Fibroblast of mammary gland (primary cell): ENCODE measurements around the gene RPL27A.

Experiments
- DNase-seq: peaks from one replicate; pipeline ENCODE4 v3.0.0-alpha.2; 2010; ENCODE audit warnings: low read depth
- H3K4me3 ChIP-seq: 2 replicates; pipeline ENCODE4 v1.5.1; 2011; ENCODE audit warnings: low read depth, mild to moderate bottlenecking, low read length, moderate library complexity; ENCODE audit not compliant: control insufficient read depth
- CTCF ChIP-seq: conservative IDR thresholded peaks from 2 replicates; pipeline ENCODE4 v1.5.1; 2011; ENCODE audit warnings: low read depth, low read length, inconsistent platforms; ENCODE audit not compliant: control insufficient read depth, insufficient read depth

RPL27A gene

GRCh38 chr11:8730697-8731020 is 48.1 kb downstream of the RPL27A start:
- no peak for TF ChIP-seq CTCF
- DNase-seq, result no peak
- no peak overlapping the region for H3K4me3 ChIP-seq

- DNase-seq, result no peak
- no peak overlapping the region for H3K4me3 ChIP-seq
- no peak for TF ChIP-seq CTCF
Measured at GRCh38 chr11:8731647-8732323, 49.2 kb downstream of the RPL27A start.

- no peak overlapping the region for H3K4me3 ChIP-seq
- DNase-seq, result no peak
- TF ChIP-seq CTCF, result no peak
Measured at GRCh38 chr11:8732324-8732670, 49.7 kb downstream of the RPL27A start.

GRCh38 chr11:8732748-8733241 is 50.2 kb downstream of the RPL27A start:
- no peak overlapping the region for H3K4me3 ChIP-seq
- peak; percentile 85 for DNase-seq
- TF ChIP-seq CTCF, result no peak

- no peak for DNase-seq
- TF ChIP-seq CTCF, result no peak
- no peak overlapping the region for H3K4me3 ChIP-seq
Measured at GRCh38 chr11:8733852-8734251, 51.3 kb downstream of the RPL27A start.

GRCh38 chr11:8735094-8735493 is 52.5 kb downstream of the RPL27A start:
- no peak overlapping the region for H3K4me3 ChIP-seq
- DNase-seq, result no peak
- TF ChIP-seq CTCF, result no peak
